Thyroid gland (tissue), 4 donors: Measurements from ENCODE around the gene KHNYN. TPM values are rescaled to one million over a fixed set of nuclear protein-coding genes. Genes with fewer than 3 reads are reported as not detected.
A peak's percentile ranks its signal among the peaks of the same experiment; 100 is the strongest.

Experiments
- DNase-seq, 2 donors: peaks; one replicate each; pipeline ENCODE4 v3.0.0-alpha.2; 2019
- H3K27ac ChIP-seq, 3 donors: fragments of 200-600 bp; sonication (generic); 1 replicate in 2 of 3; 2 replicates in 1 of 3; pipeline ENCODE4 v1.5.1; 2016 to 2019; ENCODE audit warnings: mild to moderate bottlenecking in 1 of 3, moderate library complexity in 1 of 3
- H3K27me3 ChIP-seq: fragments of 200-600 bp; sonication (generic); one replicate; pipeline ENCODE4 v1.5.1; 2019
- H3K36me3 ChIP-seq, 2 donors: fragments of 200-600 bp; sonication (generic); one replicate each; pipeline ENCODE4 v1.5.1; 2016 to 2019
- H3K4me1 ChIP-seq, 2 donors: fragments of 200-600 bp; sonication (generic); one replicate each; pipeline ENCODE4 v1.5.1; 2017 to 2019
- H3K4me3 ChIP-seq, 3 donors: fragments of 200-600 bp; sonication (generic); replicated peaks in 1 of 3; 1 replicate in 2 of 3; 2 replicates in 1 of 3; pipeline ENCODE4 v1.5.1; 2016; ENCODE audit warnings: mild to moderate bottlenecking in 1 of 3
- H3K9me3 ChIP-seq: fragments of 200-600 bp; sonication (generic); one replicate; pipeline ENCODE4 v1.5.1; 2017
- CTCF ChIP-seq, 6 experiments: fragments of 200-600 bp in 3 of 6; fragments of 450-650 bp in 3 of 6; sonication (generic) in 3 of 6; IDR thresholded peaks; one replicate each; pipeline ENCODE4 v1.5.1; 2016 to 2019; ENCODE audit warnings: antibody characterized with exemption in 6 of 6, mild to moderate bottlenecking in 2 of 6, inconsistent platforms in 1 of 6, moderate library complexity in 1 of 6
- POLR2A ChIP-seq, 2 donors: fragments of 450-650 bp; IDR thresholded peaks; one replicate each; pipeline ENCODE4 v1.6.1; 2017; ENCODE audit warnings: antibody characterized with exemption in 2 of 2, mild to moderate bottlenecking in 2 of 2, moderate library complexity in 1 of 2
- WGBS, 2 donors: methylation state at CpG; one replicate each; pipeline ENCODE4 v1.1.5; 2017; 5-methylcytosine and 5-hydroxymethylcytosine counted together
- intact Hi-C: fragments of 100-400 bp; cut with DNase I; formaldehyde crosslinking; loops from one replicate; pipeline ENCODE4 v1.15.1; 2023
- total RNA-seq, 4 donors: library from RNA; depleted of rRNA; stranded (reverse); fragments of >200 nt; gene quantifications; one replicate each; pipeline ENCODE4 v1.2.3, GENCODE V29; 2016

The KHNYN gene
- total RNA-seq, 4 donors from 2014 or later = 46.9 to 75.0 (median 48.3) TPM

- TF ChIP-seq POLR2A (IDR thresholded peaks at IDR 0.05) = no peak
- no peak for TF ChIP-seq CTCF (IDR thresholded peaks at IDR 0.05)
- Histone ChIP-seq H3K36me3 (peaks cover 27 to 33% of the 10 kb centered on the region in 2 donors), H3K4me1 (peaks cover 13 to 39% of the 10 kb centered on the region in 2 donors), H3K4me3 (no peak overlapping the region), H3K27me3 (no peaks in the 10 kb centered on the region), H3K27ac (peak overlapping the region in 1 of 3 donors; percentile 9), H3K9me3 (no peaks in the 10 kb centered on the region)
- DNase-seq = no peak
- intact Hi-C loops = loop anchor here (10.0 kb wide), 1 partner anchor 205 kb away; the partner anchor contains the start of genes GMPR2 and NEDD8
- 72 to 75% methylated on average over 15 of the region's 15 CpGs for WGBS, 2 donors
Observed at GRCh38 chr14:24439830-24440605, 10.3 kb downstream of the KHNYN start.

- DNase-seq = no peak
- Histone ChIP-seq H3K4me1 (peaks cover 13 to 31% of the 10 kb centered on the region in 2 donors), H3K9me3 (no peaks in the 10 kb centered on the region), H3K4me3 (no peak overlapping the region), H3K27ac (peak overlapping the region in 2 of 3 donors; percentile 98 to 100), H3K27me3 (no peaks in the 10 kb centered on the region), H3K36me3 (peaks cover 27 to 33% of the 10 kb centered on the region in 2 donors)
- 88 to 91% methylated on average over 8 of the region's 8 CpGs for WGBS, 2 donors
- no peak for TF ChIP-seq CTCF (IDR thresholded peaks at IDR 0.05)
- no peak for TF ChIP-seq POLR2A (IDR thresholded peaks at IDR 0.05)
- intact Hi-C loops = no loop called here
Observed at GRCh38 chr14:24440606-24441399, 11.0 kb downstream of the KHNYN start.

GRCh38 chr14:24441485-24441884, 11.7 kb downstream of the KHNYN start:
- DNase-seq = no peak
- no peaks in the 10 kb centered on the region for H3K9me3 ChIP-seq
- TF ChIP-seq CTCF (IDR thresholded peaks at IDR 0.05) = no peak
- TF ChIP-seq POLR2A (IDR thresholded peaks at IDR 0.05) = no peak
- intact Hi-C loops = no loop called here
- no peaks in the 10 kb centered on the region for H3K27me3 ChIP-seq
- H3K27ac ChIP-seq = peak overlapping the region; percentile 98 to 100 (median 98)
- H3K4me1 ChIP-seq = peaks cover 13 to 25% of the 10 kb centered on the region in 2 donors
- H3K4me3 ChIP-seq = peak overlapping the region in 1 of 3 donors; percentile 53
- WGBS, 2 donors = 52 to 53% methylated on average over 5 of the region's 5 CpGs
- H3K36me3 ChIP-seq = peaks cover 23 to 33% of the 10 kb centered on the region in 2 donors

- Histone ChIP-seq H3K36me3 (peaks cover 23 to 33% of the 10 kb centered on the region in 2 donors), H3K9me3 (no peaks in the 10 kb centered on the region), H3K27ac (peak overlapping the region; percentile 98 to 100 (median 98)), H3K4me3 (peak overlapping the region; percentile 21 to 62 (median 53)), H3K4me1 (peaks cover 13 to 21% of the 10 kb centered on the region in 2 donors), H3K27me3 (no peaks in the 10 kb centered on the region)
- TF ChIP-seq POLR2A (IDR thresholded peaks at IDR 0.05) (no peak), CTCF (IDR thresholded peaks at IDR 0.05) (no peak)
- intact Hi-C loops = no loop called here
- WGBS, 2 donors = 1 to 2% methylated on average over 12 of the region's 12 CpGs
- no peak for DNase-seq
Observed at GRCh38 chr14:24441904-24442239, 12.1 kb downstream of the KHNYN start.
